Mesendoderm (in vitro differentiated cells): ENCODE measurements around the gene GPC4.

ENCODE experiments used
- DNase-seq: peaks from one replicate; pipeline ENCODE4 v3.0.0; 2013
- H2AK5ac ChIP-seq: 2 replicates; pipeline ENCODE4 v1.6.1; 2013; ENCODE audit warnings: low read length, inconsistent platforms
- H2BK120ac ChIP-seq: 2 replicates; pipeline ENCODE4 v1.6.1; 2013; ENCODE audit warnings: low read depth, mild to moderate bottlenecking, low read length, moderate library complexity, mixed read lengths
- H2BK15ac ChIP-seq: replicated peaks from 2 replicates; pipeline ENCODE4 v1.6.1; 2013; ENCODE audit warnings: low read depth, mild to moderate bottlenecking, moderate library complexity
- H2BK5ac ChIP-seq: 2 replicates; pipeline ENCODE4 v1.6.1; 2013; ENCODE audit warnings: low read length, inconsistent platforms
- H3K18ac ChIP-seq: 2 replicates; pipeline ENCODE4 v1.6.1; 2013; ENCODE audit warnings: mild to moderate bottlenecking, low read length, mixed read lengths
- H3K23ac ChIP-seq: one replicate; pipeline ENCODE4 v1.6.1; 2013; ENCODE audit warnings: low read length
- H3K27ac ChIP-seq: 2 replicates; pipeline ENCODE4 v1.5.1; 2013; ENCODE audit warnings: low read depth, mild to moderate bottlenecking, inconsistent platforms, low read length, moderate library complexity
- H3K27me3 ChIP-seq: 2 replicates; pipeline ENCODE4 v1.6.1; 2013; ENCODE audit warnings: low read length, control low read depth, mild to moderate bottlenecking, inconsistent platforms; ENCODE audit not compliant: insufficient read depth, poor library complexity
- H3K36me3 ChIP-seq: 2 replicates; pipeline ENCODE4 v1.6.1; 2013; ENCODE audit warnings: low read length, inconsistent platforms; ENCODE audit not compliant: control insufficient read depth, insufficient read depth
- H3K4ac ChIP-seq: one replicate; pipeline ENCODE4 v1.6.1; 2013; ENCODE audit warnings: low read depth, mild to moderate bottlenecking, low read length, moderate library complexity
- H3K4me1 ChIP-seq: 2 replicates; pipeline ENCODE4 v1.6.1; 2013; ENCODE audit warnings: low read depth, low read length, inconsistent platforms; ENCODE audit not compliant: control insufficient read depth
- H3K4me2 ChIP-seq: 2 replicates; pipeline ENCODE4 v1.6.1; 2013; ENCODE audit warnings: low read length
- H3K4me3 ChIP-seq: 2 replicates; pipeline ENCODE4 v1.5.1; 2013; ENCODE audit warnings: mild to moderate bottlenecking, low read length
- H3K56ac ChIP-seq: one replicate; pipeline ENCODE4 v1.6.1; 2013; ENCODE audit warnings: low read length
- H3K79me1 ChIP-seq: 2 replicates; pipeline ENCODE4 v1.6.1; 2013; ENCODE audit warnings: low read length, inconsistent platforms
- H3K79me2 ChIP-seq: 2 replicates; pipeline ENCODE4 v1.6.1; 2013; ENCODE audit warnings: mild to moderate bottlenecking, low read length; ENCODE audit not compliant: control insufficient read depth, insufficient read depth
- H3K9ac ChIP-seq: 2 replicates; pipeline ENCODE4 v1.6.1; 2013; ENCODE audit warnings: low read length, inconsistent platforms
- H4K5ac ChIP-seq: one replicate; pipeline ENCODE4 v1.6.1; 2013; ENCODE audit warnings: low read length
- H4K8ac ChIP-seq: one replicate; pipeline ENCODE4 v1.6.1; 2013; ENCODE audit warnings: low read depth, mild to moderate bottlenecking, control low read depth, low read length, moderate library complexity
- WGBS: extraction: QIAGEN DNeasy Blood & Tissue Kit; methylation state at CpG from one replicate; pipeline ENCODE4 v1.1.7; 2013; ENCODE audit warnings: low lambda C conversion rate, missing lambda C conversion rate; ENCODE audit not compliant: insufficient coverage; ENCODE audit errors: extremely low coverage; 5-methylcytosine and 5-hydroxymethylcytosine counted together

Gene GPC4

GRCh38 chrX:133384454-133384853 lies 30.8 kb downstream of the GPC4 start:
- Histone ChIP-seq H3K79me1 (no peaks in the 10 kb centered on the region), H2BK15ac (no peak overlapping the region), H2BK5ac (no peak overlapping the region), H3K79me2 (peaks cover 64% of the 10 kb centered on the region), H3K27ac (no peak overlapping the region), H2AK5ac (no peak overlapping the region), H4K8ac (no peak overlapping the region), H3K4me2 (no peak overlapping the region), H3K9ac (no peak overlapping the region), H3K4ac (no peak overlapping the region), H3K4me3 (no peak overlapping the region), H3K4me1 (no peaks in the 10 kb centered on the region), H3K36me3 (no peaks in the 10 kb centered on the region), H3K56ac (no peak overlapping the region), H3K23ac (no peak overlapping the region), H2BK120ac (no peak overlapping the region), H3K18ac (no peak overlapping the region), H3K27me3 (no peaks in the 10 kb centered on the region), H4K5ac (no peak overlapping the region)
- no peak for DNase-seq
- WGBS, result no CpG with 5 or more reads among the region's 6 CpGs

- Histone ChIP-seq H4K8ac (no peak overlapping the region), H3K36me3 (no peaks in the 10 kb centered on the region), H2BK15ac (no peak overlapping the region), H3K4me1 (no peaks in the 10 kb centered on the region), H3K56ac (no peak overlapping the region), H3K23ac (no peak overlapping the region), H3K18ac (no peak overlapping the region), H3K4me3 (no peak overlapping the region), H3K9ac (no peak overlapping the region), H3K79me2 (peaks cover 69% of the 10 kb centered on the region), H2BK120ac (no peak overlapping the region), H4K5ac (no peak overlapping the region), H2BK5ac (no peak overlapping the region), H3K4me2 (no peak overlapping the region), H3K4ac (no peak overlapping the region), H3K27ac (no peak overlapping the region), H3K79me1 (no peaks in the 10 kb centered on the region), H2AK5ac (no peak overlapping the region), H3K27me3 (no peaks in the 10 kb centered on the region)
- no CpG with 5 or more reads among the region's 10 CpGs for WGBS
- DNase-seq, result no peak
These were observed 34.3 kb downstream of the GPC4 start for GRCh38 chrX:133380711-133381619.

GRCh38 chrX:133376422-133376821 lies 38.9 kb downstream of the GPC4 start:
- Histone ChIP-seq H3K27me3 (no peaks in the 10 kb centered on the region), H3K27ac (no peak overlapping the region), H3K4me3 (no peak overlapping the region), H3K4me2 (no peak overlapping the region), H3K23ac (no peak overlapping the region), H3K4me1 (peaks cover 2% of the 10 kb centered on the region), H3K36me3 (no peaks in the 10 kb centered on the region), H2BK120ac (no peak overlapping the region), H3K9ac (no peak overlapping the region), H3K79me2 (peaks cover 69% of the 10 kb centered on the region), H3K18ac (no peak overlapping the region), H2BK5ac (no peak overlapping the region), H3K4ac (no peak overlapping the region), H3K79me1 (no peaks in the 10 kb centered on the region), H2AK5ac (no peak overlapping the region), H3K56ac (no peak overlapping the region), H2BK15ac (no peak overlapping the region), H4K5ac (no peak overlapping the region), H4K8ac (no peak overlapping the region)
- no CpG with 5 or more reads among the region's 3 CpGs for WGBS
- no peak for DNase-seq

GRCh38 chrX:133375615-133376340 lies 39.5 kb downstream of the GPC4 start:
- Histone ChIP-seq H2BK5ac (no peak overlapping the region), H3K27ac (no peak overlapping the region), H3K79me2 (peaks cover 65% of the 10 kb centered on the region), H2BK15ac (no peak overlapping the region), H4K8ac (no peak overlapping the region), H4K5ac (no peak overlapping the region), H2AK5ac (no peak overlapping the region), H3K79me1 (no peaks in the 10 kb centered on the region), H3K4me1 (peaks cover 2% of the 10 kb centered on the region), H2BK120ac (no peak overlapping the region), H3K36me3 (no peaks in the 10 kb centered on the region), H3K9ac (no peak overlapping the region), H3K4me2 (no peak overlapping the region), H3K27me3 (no peaks in the 10 kb centered on the region), H3K18ac (no peak overlapping the region), H3K4me3 (no peak overlapping the region), H3K4ac (no peak overlapping the region), H3K56ac (no peak overlapping the region), H3K23ac (no peak overlapping the region)
- no peak for DNase-seq
- no CpG with 5 or more reads among the region's 7 CpGs for WGBS

- Histone ChIP-seq H3K56ac (no peak overlapping the region), H3K27me3 (no peaks in the 10 kb centered on the region), H2BK120ac (no peak overlapping the region), H3K9ac (no peak overlapping the region), H3K23ac (no peak overlapping the region), H4K5ac (no peak overlapping the region), H3K4me2 (no peak overlapping the region), H4K8ac (no peak overlapping the region), H2AK5ac (no peak overlapping the region), H3K36me3 (no peaks in the 10 kb centered on the region), H3K4ac (no peak overlapping the region), H3K4me3 (no peak overlapping the region), H3K4me1 (peaks cover 2% of the 10 kb centered on the region), H3K27ac (no peak overlapping the region), H2BK5ac (no peak overlapping the region), H2BK15ac (no peak overlapping the region), H3K79me1 (no peaks in the 10 kb centered on the region), H3K79me2 (peaks cover 68% of the 10 kb centered on the region), H3K18ac (no peak overlapping the region)
- WGBS, result no CpG with 5 or more reads among the region's 2 CpGs
- DNase-seq, result no peak
These were observed 40.4 kb downstream of the GPC4 start for GRCh38 chrX:133374874-133375387.
